ENCODE data around the gene OLA1. TPM values are rescaled to one million over a fixed set of nuclear protein-coding genes. Genes with fewer than 3 reads are reported as not detected.

The OLA1 gene
- polyA plus RNA-seq, 2 of the 4 experiments (the other 2 are of a cell fraction), result 127 to 226 TPM

- Histone ChIP-seq H3K9me3 (no peaks in the 10 kb centered on the region), H3K4me1 (peaks cover 67% of the 10 kb centered on the region), H3K4me3 (no peak overlapping the region), H3K4me2 (peak overlapping the region; percentile 66), H3K27ac (peak overlapping the region; percentile 78 to 93)
- 53% methylated on average over 2 of the region's 2 CpGs for WGBS (ENCODE audit: missing lambda C conversion rate)
- POLR2A ChIA-PET, result interaction anchor here (0.6 to 1.3 kb wide), 2 partner anchors 14 to 74 kb away, joined by 3 to 4 read pairs; no protein-coding TSS in a partner anchor
- TF ChIP-seq MAFK (IDR thresholded peaks at IDR 0.05; ENCODE audit: partially characterized antibody), result no peak
- no peak for TF ChIP-seq CBX2 (IDR thresholded peaks at IDR 0.05; ENCODE audit: borderline replicate concordance, low read depth)
- no peak for TF ChIP-seq RCOR1 (IDR thresholded peaks at IDR 0.05; ENCODE audit: low read depth, low read length)
- TF ChIP-seq E2F6 (IDR thresholded peaks at IDR 0.05; ENCODE audit: borderline replicate concordance, low read depth), result no peak
- TF ChIP-seq HES2 (IDR thresholded peaks at IDR 0.05), result no peak
- no peak for TF ChIP-seq CBX8 (IDR thresholded peaks at IDR 0.05)
- no peak for TF ChIP-seq ZSCAN20 (CRISPR knock-in tag; IDR thresholded peaks at IDR 0.05)
- TF ChIP-seq POLR2A (IDR thresholded peaks at IDR 0.05; ENCODE audit: low read length), result no peak
- no peak for TF ChIP-seq ESRRA (IDR thresholded peaks at IDR 0.05; ENCODE audit: borderline replicate concordance, low read length)
- TF ChIP-seq SREBF2 (IDR thresholded peaks at IDR 0.05), result no peak
- TF ChIP-seq NR3C1 (IDR thresholded peaks at IDR 0.05), result no peak
- no peak for TF ChIP-seq GATA3 (IDR thresholded peaks at IDR 0.05; ENCODE audit: borderline replicate concordance)
- TF ChIP-seq POLR2AphosphoS2 (conservative IDR thresholded peaks at IDR 0.05; ENCODE audit: low read length), result no peak
- TF ChIP-seq SMC3 (IDR thresholded peaks at IDR 0.05), result no peak
- TF ChIP-seq HOXB5 (CRISPR knock-in tag; IDR thresholded peaks at IDR 0.05), result no peak
- CTCF ChIA-PET, result interaction anchor here (1.0 to 1.4 kb wide), 5 partner anchors 14 to 635 kb away, joined by 3 to 5 read pairs (median 3); no protein-coding TSS in a partner anchor
- DNase-seq (ENCODE audit: low read depth in 1 of 2, low spot score in 1 of 2), result no peak
- no peak for ATAC-seq
- FAIRE-seq, result no peak
Measured at GRCh38 chr2:174038462-174038861, 209.9 kb downstream of the OLA1 start.

- H3K27ac ChIP-seq, result peak overlapping the region; percentile 46 to 93; a peak in 4 of 6 replicates
- H3K4me3 ChIP-seq, result no peak overlapping the region
Measured at GRCh38 chr2:174036825-174037224, 211.5 kb downstream of the OLA1 start.

GRCh38 chr2:174035981-174036742, 212.2 kb downstream of the OLA1 start:
- peak in 1 of 2 experiments; percentile 41 for DNase-seq (ENCODE audit: low read depth in 1 of 2, low spot score in 1 of 2)
- POLR2A ChIA-PET, result interaction anchor here (1.3 kb wide), 1 partner anchor 305 kb away, joined by 3 read pairs; no protein-coding TSS in a partner anchor
- peak in 1 of 2 experiments; percentile 14; a peak in 2 of 6 replicates for ATAC-seq
- Histone ChIP-seq H3K27ac (peak overlapping the region; percentile 46 to 93), H3K4me2 (peak overlapping the region; percentile 35), H3K4me3 (no peak overlapping the region), H3K9me3 (no peaks in the 10 kb centered on the region), H3K4me1 (peaks cover 90% of the 10 kb centered on the region)
- FAIRE-seq, result no peak
- CTCF ChIA-PET, result interaction anchor here (1.1 to 1.8 kb wide), 3 partner anchors 11 to 37 kb away, joined by 3 to 6 read pairs (median 3); no protein-coding TSS in a partner anchor
- TF ChIP-seq MAZ (IDR thresholded peaks at IDR 0.05; ENCODE audit: borderline replicate concordance, low read depth, low read length) (no peak), FOSL2 (IDR thresholded peaks at IDR 0.05) (no peak), FOSL2 (CRISPR knock-in tag; IDR thresholded peaks at IDR 0.05) (peak; percentile 57; the same call in 1 of the 2 replicates), BHLHE40 (IDR thresholded peaks at IDR 0.05; ENCODE audit: low read depth, low read length) (no peak)
- WGBS (ENCODE audit: missing lambda C conversion rate), result 77% methylated on average over 12 of the region's 12 CpGs

More at GRCh38 chr2:174036825-174037224, 211.5 kb downstream of the OLA1 start:
- ChIA-PET CTCF (interaction anchor here (1.8 kb wide), 1 partner anchor 12 kb away, joined by 6 read pairs; no protein-coding TSS in a partner anchor), POLR2A (no interaction called here)
- FAIRE-seq, result no peak
- Histone ChIP-seq H3K4me1 (peaks cover 83% of the 10 kb centered on the region), H3K9me3 (no peaks in the 10 kb centered on the region), H3K4me2 (peak overlapping the region; percentile 35; the same call in 2 of the 3 replicates)
- DNase-seq (ENCODE audit: low read depth in 1 of 2, low spot score in 1 of 2), result no peak
- TF ChIP-seq NR3C1 (IDR thresholded peaks at IDR 0.05), result no peak
- peak; percentile 9 for TF ChIP-seq MAFK (IDR thresholded peaks at IDR 0.05; ENCODE audit: partially characterized antibody)
- no peak for TF ChIP-seq HOXB13 (CRISPR knock-in tag; IDR thresholded peaks at IDR 0.05; ENCODE audit: low read depth)
- ATAC-seq, result no peak

Measured in A549 (cell line).